ENCODE data around the gene FILIP1.
A peak's percentile ranks its signal among the peaks of the same experiment; 100 is the strongest.

FILIP1 gene

GRCh38 chr6:75244063-75244584 lies 249.5 kb downstream of the FILIP1 start:
- no peak for DNase-seq (ENCODE audit: low read depth, low spot score)
- H3K4me3 ChIP-seq (ENCODE audit: low read depth, low read length): peak overlapping the region; percentile 80
- in situ Hi-C loops (cut with HindIII; ENCODE audit: low sequenced_read_pairs): no loop called here
- TF ChIP-seq CTCF (IDR thresholded peaks at IDR 0.05; ENCODE audit: low read depth, low read length): no peak

- in situ Hi-C loops (cut with HindIII; ENCODE audit: low sequenced_read_pairs): no loop called here
- DNase-seq (ENCODE audit: low read depth, low spot score): peak; percentile 99
- no peak for TF ChIP-seq CTCF (IDR thresholded peaks at IDR 0.05; ENCODE audit: low read depth, low read length)
- peak within 1 kb of the TSS; percentile 80 for H3K4me3 ChIP-seq (ENCODE audit: low read depth, low read length)
Measured at GRCh38 chr6:75243333-75244062, 250.1 kb downstream of the FILIP1 start, which contains the start of gene COX7A2. Gene COX7A2 (minus strand): TSS chr6:75243801. CDS start chr6:75243734, 67 bp downstream.

All from astrocyte of the spinal cord (primary cell).